ENCODE results near the gene TBC1D22A. TPM values are rescaled to one million over a fixed set of nuclear protein-coding genes. Genes with fewer than 3 reads are reported as not detected.
"Not testable (repeated sequence)": the region's sequence is repeated elsewhere in the genome, so short reads cannot be mapped to it uniquely, and the experiment has no call there.

TBC1D22A gene
- total RNA-seq, 1 experiment from 2014 or later = 26.0 TPM

DNA sequence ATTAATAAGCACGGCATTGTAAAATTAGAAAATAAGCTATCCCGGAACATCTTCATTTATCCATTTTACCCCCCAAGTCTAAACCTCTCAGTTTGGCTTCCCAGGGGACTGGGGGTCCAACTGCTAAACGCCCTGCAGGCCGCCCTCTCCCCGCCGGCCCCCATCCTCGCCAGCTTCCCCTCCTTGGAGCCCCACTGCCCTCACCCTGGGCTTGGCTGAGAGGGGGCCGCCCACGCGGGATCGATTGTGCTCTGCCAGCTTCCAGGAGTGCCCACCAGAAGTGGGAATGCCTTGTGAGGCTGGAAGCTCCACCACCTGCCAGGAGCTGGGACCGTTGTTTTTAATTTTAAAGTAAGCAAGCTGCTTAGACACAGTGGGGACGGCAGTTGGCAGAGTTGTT, 353.5 kb downstream of the TBC1D22A start:
- H3K27ac Mint-ChIP-seq (ENCODE audit: low read depth, unreplicated experiment) = no peak overlapping the region
- peaks cover 7% of the 10 kb centered on the region for H3K36me3 Mint-ChIP-seq (ENCODE audit: insufficient read depth, unreplicated experiment)
- H3K4me1 Mint-ChIP-seq (ENCODE audit: insufficient read depth, unreplicated experiment) = peaks cover 6% of the 10 kb centered on the region
- no TSS peak for BruUV-seq (replicated peaks)
- ChIA-PET POLR2A (no interaction called here), CTCF (interaction anchor here (1.0 kb wide), 1 partner anchor 185 kb away, joined by 4 read pairs; no protein-coding TSS in a partner anchor)
- H3K27me3 Mint-ChIP-seq (ENCODE audit: insufficient read depth, unreplicated experiment) = no peaks in the 10 kb centered on the region
- H3K9me3 Mint-ChIP-seq (ENCODE audit: unreplicated experiment) = no peaks in the 10 kb centered on the region
- TF ChIP-seq, protein P1, sequence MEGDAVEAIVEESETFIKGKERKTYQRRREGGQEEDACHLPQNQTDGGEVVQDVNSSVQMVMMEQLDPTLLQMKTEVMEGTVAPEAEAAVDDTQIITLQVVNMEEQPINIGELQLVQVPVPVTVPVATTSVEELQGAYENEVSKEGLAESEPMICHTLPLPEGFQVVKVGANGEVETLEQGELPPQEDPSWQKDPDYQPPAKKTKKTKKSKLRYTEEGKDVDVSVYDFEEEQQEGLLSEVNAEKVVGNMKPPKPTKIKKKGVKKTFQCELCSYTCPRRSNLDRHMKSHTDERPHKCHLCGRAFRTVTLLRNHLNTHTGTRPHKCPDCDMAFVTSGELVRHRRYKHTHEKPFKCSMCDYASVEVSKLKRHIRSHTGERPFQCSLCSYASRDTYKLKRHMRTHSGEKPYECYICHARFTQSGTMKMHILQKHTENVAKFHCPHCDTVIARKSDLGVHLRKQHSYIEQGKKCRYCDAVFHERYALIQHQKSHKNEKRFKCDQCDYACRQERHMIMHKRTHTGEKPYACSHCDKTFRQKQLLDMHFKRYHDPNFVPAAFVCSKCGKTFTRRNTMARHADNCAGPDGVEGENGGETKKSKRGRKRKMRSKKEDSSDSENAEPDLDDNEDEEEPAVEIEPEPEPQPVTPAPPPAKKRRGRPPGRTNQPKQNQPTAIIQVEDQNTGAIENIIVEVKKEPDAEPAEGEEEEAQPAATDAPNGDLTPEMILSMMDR (IDR thresholded peaks at IDR 0.05; ENCODE audit: unreplicated experiment) = no peak
- no peak overlapping the region for H3K4me3 Mint-ChIP-seq (ENCODE audit: unreplicated experiment)
- intact Hi-C loops (cut with micrococcal nuclease) = no loop called here
- DNase-seq (ENCODE audit: unreplicated experiment) = no peak

DNA sequence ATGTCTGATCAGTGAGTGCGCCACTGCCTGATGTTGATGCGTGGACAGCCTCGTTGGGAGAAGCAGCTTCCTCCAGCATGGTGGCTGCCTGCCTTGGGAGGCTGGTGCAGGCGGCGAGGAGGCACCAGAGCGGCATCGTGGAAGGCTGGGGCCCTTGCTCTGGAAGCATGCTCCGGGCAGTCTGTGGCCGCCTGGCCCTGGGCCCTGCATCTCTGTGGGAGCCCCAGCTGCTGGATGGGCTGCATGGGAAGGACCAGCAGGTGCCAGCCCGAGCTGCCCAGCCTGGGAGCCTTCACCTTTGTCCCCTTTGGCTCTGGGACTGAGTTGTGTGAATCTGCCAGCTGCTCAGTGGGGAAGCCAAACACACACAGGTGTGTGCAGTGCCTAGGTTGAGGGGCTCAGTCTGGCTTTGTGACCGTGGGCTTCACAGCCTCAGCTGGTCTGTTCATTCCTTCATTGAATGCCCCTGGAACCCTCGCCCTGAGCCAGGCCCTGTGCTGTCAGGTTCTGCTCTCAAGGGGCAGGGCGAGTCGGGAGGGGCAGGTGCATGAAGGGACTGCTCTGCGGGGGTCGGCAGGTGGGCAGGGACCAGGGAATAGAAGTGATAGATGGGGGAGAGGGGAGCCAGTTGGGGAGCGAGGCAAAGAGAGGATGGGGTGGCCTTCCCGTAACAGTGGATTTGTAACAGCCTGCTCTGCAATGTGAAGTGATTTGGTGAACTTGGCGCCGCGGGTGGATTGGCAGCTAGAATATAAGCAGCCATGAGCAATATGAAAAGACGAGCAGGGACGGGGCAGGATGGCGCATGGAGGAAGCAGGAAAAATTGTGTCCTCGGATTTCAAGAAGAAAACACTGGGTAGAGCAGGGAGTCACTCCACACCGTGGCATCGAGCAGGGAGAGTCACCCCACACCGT, 354.2 kb downstream of the TBC1D22A start:
- intact Hi-C loops (cut with micrococcal nuclease) = no loop called here
- Mint-ChIP-seq H3K4me1 (ENCODE audit: insufficient read depth, unreplicated experiment) (peaks cover 6% of the 10 kb centered on the region), H3K27ac (ENCODE audit: low read depth, unreplicated experiment) (no peak overlapping the region), H3K4me3 (ENCODE audit: unreplicated experiment) (no peak overlapping the region), H3K36me3 (ENCODE audit: insufficient read depth, unreplicated experiment) (no peaks in the 10 kb centered on the region), H3K9me3 (ENCODE audit: unreplicated experiment) (no peaks in the 10 kb centered on the region), H3K27me3 (ENCODE audit: insufficient read depth, unreplicated experiment) (no peaks in the 10 kb centered on the region)
- DNase-seq (ENCODE audit: unreplicated experiment) = no peak
- CTCF ChIA-PET = interaction anchor here (1.0 kb wide), 1 partner anchor 186 kb away, joined by 4 read pairs; no protein-coding TSS in a partner anchor
- POLR2A ChIA-PET = no interaction called here
- BruUV-seq (replicated peaks) = no TSS peak
- TF ChIP-seq, protein P1 (IDR thresholded peaks at IDR 0.05; ENCODE audit: unreplicated experiment) = no peak

DNA sequence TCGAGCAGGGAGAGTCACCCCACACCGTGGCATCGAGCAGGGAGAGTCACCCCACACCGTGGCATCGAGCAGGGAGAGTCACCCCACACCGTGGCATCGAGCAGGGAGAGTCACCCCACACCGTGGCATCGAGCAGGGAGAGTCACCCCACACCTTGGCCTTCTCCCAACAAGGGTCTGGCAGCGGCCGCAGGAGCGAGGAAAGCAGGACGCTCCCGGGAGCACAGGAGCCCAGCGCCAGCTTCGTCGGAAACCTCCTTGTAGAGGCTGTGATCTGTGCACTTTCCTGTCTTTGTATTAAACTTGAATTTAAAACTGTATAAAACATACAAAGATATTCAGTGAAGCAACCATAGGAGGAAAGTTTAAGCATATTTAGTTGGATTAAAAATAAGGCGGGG, 355.0 kb downstream of the TBC1D22A start:
- DNase-seq (ENCODE audit: unreplicated experiment); H3K36me3 Mint-ChIP-seq (ENCODE audit: insufficient read depth, unreplicated experiment); H3K9me3 Mint-ChIP-seq (ENCODE audit: unreplicated experiment); H3K4me3 Mint-ChIP-seq (ENCODE audit: unreplicated experiment); POLR2A ChIA-PET; H3K27ac Mint-ChIP-seq (ENCODE audit: low read depth, unreplicated experiment); BruUV-seq (replicated peaks); H3K27me3 Mint-ChIP-seq (ENCODE audit: insufficient read depth, unreplicated experiment); H3K4me1 Mint-ChIP-seq (ENCODE audit: insufficient read depth, unreplicated experiment); intact Hi-C loops (cut with micrococcal nuclease); CTCF ChIA-PET: not testable (repeated sequence)

DNA sequence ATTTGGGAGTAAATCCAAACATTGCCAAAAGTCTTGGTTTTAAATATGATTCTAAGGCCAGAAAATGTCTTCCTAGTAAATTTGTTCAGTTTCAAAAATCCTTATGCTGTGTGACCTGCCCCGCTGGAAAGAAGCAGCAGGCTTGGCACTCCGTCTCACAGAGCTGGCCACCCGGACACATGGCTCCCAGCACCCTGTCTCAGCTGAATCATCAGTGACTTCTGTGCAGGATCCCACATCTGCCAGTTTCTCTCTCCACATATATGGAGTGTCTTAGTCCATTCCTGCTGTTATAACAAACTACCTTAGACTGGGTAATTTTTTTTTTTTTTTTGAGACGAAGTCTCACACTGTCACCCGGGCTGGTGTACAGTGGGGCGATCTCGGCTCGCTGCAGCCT, 356.7 kb downstream of the TBC1D22A start:
- peaks cover under 1% of the 10 kb centered on the region for H3K36me3 Mint-ChIP-seq (ENCODE audit: insufficient read depth, unreplicated experiment)
- no peak overlapping the region for H3K27ac Mint-ChIP-seq (ENCODE audit: low read depth, unreplicated experiment)
- intact Hi-C loops (cut with micrococcal nuclease) = no loop called here
- no peak overlapping the region for H3K4me3 Mint-ChIP-seq (ENCODE audit: unreplicated experiment)
- no peaks in the 10 kb centered on the region for H3K9me3 Mint-ChIP-seq (ENCODE audit: unreplicated experiment)
- CTCF ChIA-PET = no interaction called here
- peaks cover 10% of the 10 kb centered on the region for H3K4me1 Mint-ChIP-seq (ENCODE audit: insufficient read depth, unreplicated experiment)
- POLR2A ChIA-PET = no interaction called here
- no peaks in the 10 kb centered on the region for H3K27me3 Mint-ChIP-seq (ENCODE audit: insufficient read depth, unreplicated experiment)
- no peak for DNase-seq (ENCODE audit: unreplicated experiment)
- no TSS peak for BruUV-seq (replicated peaks)
- TF ChIP-seq, protein P1 (IDR thresholded peaks at IDR 0.05; ENCODE audit: unreplicated experiment) = no peak
